K562 (cell line): ENCODE data around the gene FBP1. TPM values are rescaled to one million over a fixed set of nuclear protein-coding genes. Genes with fewer than 3 reads are reported as not detected.

ENCODE experiments used
- CHD1 ChIP-seq: fragments of 200-600 bp; sonication (generic); IDR thresholded peaks from one replicate; pipeline ENCODE4 v1.6.1; 2012; ENCODE audit warnings: mild to moderate bottlenecking, moderate library complexity, low read length, inconsistent platforms
- ELK3 ChIP-seq: fragments of 450-650 bp; formaldehyde crosslinking; IDR thresholded peaks from 2 replicates; pipeline ENCODE4 v1.4.0; 2020; ENCODE audit warnings: mild to moderate bottlenecking
- ETS1 ChIP-seq: conservative IDR thresholded peaks from 2 replicates; pipeline ENCODE4 v1.6.1; 2011; ENCODE audit warnings: low read depth, mild to moderate bottlenecking, low read length; ENCODE audit not compliant: control insufficient read depth
- ETS2 ChIP-seq: IDR thresholded peaks from 2 replicates; pipeline ENCODE4 v1.6.1; 2016; ENCODE audit warnings: borderline replicate concordance, missing genetic modification characterization, mild to moderate bottlenecking, moderate library complexity, missing compliant biosample characterization; ENCODE audit not compliant: poor library complexity, severe bottlenecking
- HNRNPLL ChIP-seq: fragments of 200-400 bp; formaldehyde crosslinking; IDR thresholded peaks from 2 replicates; pipeline ENCODE4 v1.6.1; 2017; ENCODE audit warnings: low read length, low read depth, mild to moderate bottlenecking; ENCODE audit not compliant: poor library complexity, severe bottlenecking
- KAT8 ChIP-seq: fragments of 450-650 bp; IDR thresholded peaks from 2 replicates; pipeline ENCODE4 v1.6.1; 2016; ENCODE audit warnings: low read depth, mild to moderate bottlenecking
- MECOM ChIP-seq: fragments of 250-450 bp; sonication (Bioruptor Pico); IDR thresholded peaks from 2 replicates; pipeline ENCODE4 v1.8.0; 2022; ENCODE audit warnings: inconsistent platforms
- NCOA4 ChIP-seq: fragments of 450-650 bp; IDR thresholded peaks from 2 replicates; pipeline ENCODE4 v1.6.1; 2018; ENCODE audit warnings: mild to moderate bottlenecking; ENCODE audit not compliant: partially characterized antibody
- PHF21A ChIP-seq: fragments of 450-650 bp; IDR thresholded peaks from 2 replicates; pipeline ENCODE4 v1.6.1; 2017; ENCODE audit warnings: low read depth, borderline replicate concordance
- SIX5 ChIP-seq, 2 experiments: IDR thresholded peaks; 2 replicates each; pipeline ENCODE4 v1.6.1; 2011; ENCODE audit warnings: low read length in 2 of 2, borderline replicate concordance in 1 of 2, low read depth in 1 of 2, mild to moderate bottlenecking in 1 of 2, moderate library complexity in 1 of 2; ENCODE audit not compliant: insufficient read depth in 1 of 2
- TEAD4 ChIP-seq, 2 experiments: sonication (generic) in 1 of 2; formaldehyde crosslinking in 1 of 2; IDR thresholded peaks; 2 replicates each; pipeline versions ENCODE4 v1.6.1 to v1.8.0; 2012 to 2022; ENCODE audit warnings: borderline replicate concordance in 1 of 2, inconsistent platforms in 1 of 2, low read length in 1 of 2, mild to moderate bottlenecking in 1 of 2, missing genetic modification reagents in 1 of 2
- ZNF165 ChIP-seq: fragments of 250-450 bp; sonication (Bioruptor Pico); IDR thresholded peaks from 2 replicates; pipeline ENCODE4 v1.4.0; 2020; ENCODE audit warnings: borderline replicate concordance
- polyA plus RNA-seq, 8 experiments: library from polyadenylated mRNA; depleted of rRNA in 4 of 8; stranded (reverse) in 5 of 8; unstranded in 3 of 8; fragments of >200 nt; fragmentation: Nextera tagmentation in 2 of 8; fragmentation: Illumina TruSeq in 1 of 8; extraction: Ambion mirVana in 2 of 8; extraction: Trizol in 1 of 8; gene quantifications; 2 replicates each; pipeline versions ENCODE4 v1.2.1 to v1.2.3, GENCODE V29; 2011 to 2014; ENCODE audit warnings: inconsistent platforms in 1 of 8, missing spikeins in 1 of 8
- total RNA-seq, 7 experiments: library from RNA; depleted of rRNA in 6 of 7; stranded (reverse); fragments of >200 nt in 6 of 7; fragmentation: Illumina TruSeq in 2 of 7; extraction: Trizol in 2 of 7; gene quantifications; 2 replicates each; pipeline versions ENCODE4 v1.2.1 to v1.2.3, GENCODE V29; 2011 to 2021; ENCODE audit warnings: low replicate concordance in 1 of 7
- TF ChIP-seq, protein P1 (sequence below): IDR thresholded peaks from 2 replicates; pipeline ENCODE4 v1.6.1; 2012; ENCODE audit warnings: low read depth, low read length, improper control_type of control experiment, borderline replicate concordance
- TF ChIP-seq, protein P2 (sequence below): fragments of 450-650 bp; IDR thresholded peaks from 2 replicates; pipeline ENCODE4 v1.6.1; 2016; ENCODE audit warnings: mild to moderate bottlenecking

Gene FBP1
- total and polyA plus RNA-seq, 9 of the 15 experiments (the other 6 are each of a cell fraction or from before 2014, with no cell fraction given), result 0.24 TPM; not detected in 8

GRCh38 chr9:94599102-94599501 is 40.2 kb downstream of the FBP1 start (continued):
- no peak for TF ChIP-seq ZNF165
- no peak for TF ChIP-seq SIX5 (IDR thresholded peaks at IDR 0.05; ENCODE audit: borderline replicate concordance in 1 of 2, insufficient read depth in 1 of 2, low read depth in 1 of 2, low read length in 2 of 2)
- TF ChIP-seq, protein P1, sequence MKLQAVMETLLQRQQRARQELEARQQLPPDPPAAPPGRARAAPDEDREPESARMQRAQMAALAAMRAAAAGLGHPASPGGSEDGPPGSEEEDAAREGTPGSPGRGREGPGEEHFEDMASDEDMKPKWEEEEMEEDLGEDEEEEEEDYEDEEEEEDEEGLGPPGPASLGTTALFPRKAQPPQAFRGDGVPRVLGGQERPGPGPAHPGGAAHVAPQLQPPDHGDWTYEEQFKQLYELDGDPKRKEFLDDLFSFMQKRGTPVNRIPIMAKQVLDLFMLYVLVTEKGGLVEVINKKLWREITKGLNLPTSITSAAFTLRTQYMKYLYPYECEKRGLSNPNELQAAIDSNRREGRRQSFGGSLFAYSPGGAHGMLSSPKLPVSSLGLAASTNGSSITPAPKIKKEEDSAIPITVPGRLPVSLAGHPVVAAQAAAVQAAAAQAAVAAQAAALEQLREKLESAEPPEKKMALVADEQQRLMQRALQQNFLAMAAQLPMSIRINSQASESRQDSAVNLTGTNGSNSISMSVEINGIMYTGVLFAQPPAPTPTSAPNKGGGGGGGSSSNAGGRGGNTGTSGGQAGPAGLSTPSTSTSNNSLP, result no peak
- no peak for TF ChIP-seq ELK3
- TF ChIP-seq, protein P2, sequence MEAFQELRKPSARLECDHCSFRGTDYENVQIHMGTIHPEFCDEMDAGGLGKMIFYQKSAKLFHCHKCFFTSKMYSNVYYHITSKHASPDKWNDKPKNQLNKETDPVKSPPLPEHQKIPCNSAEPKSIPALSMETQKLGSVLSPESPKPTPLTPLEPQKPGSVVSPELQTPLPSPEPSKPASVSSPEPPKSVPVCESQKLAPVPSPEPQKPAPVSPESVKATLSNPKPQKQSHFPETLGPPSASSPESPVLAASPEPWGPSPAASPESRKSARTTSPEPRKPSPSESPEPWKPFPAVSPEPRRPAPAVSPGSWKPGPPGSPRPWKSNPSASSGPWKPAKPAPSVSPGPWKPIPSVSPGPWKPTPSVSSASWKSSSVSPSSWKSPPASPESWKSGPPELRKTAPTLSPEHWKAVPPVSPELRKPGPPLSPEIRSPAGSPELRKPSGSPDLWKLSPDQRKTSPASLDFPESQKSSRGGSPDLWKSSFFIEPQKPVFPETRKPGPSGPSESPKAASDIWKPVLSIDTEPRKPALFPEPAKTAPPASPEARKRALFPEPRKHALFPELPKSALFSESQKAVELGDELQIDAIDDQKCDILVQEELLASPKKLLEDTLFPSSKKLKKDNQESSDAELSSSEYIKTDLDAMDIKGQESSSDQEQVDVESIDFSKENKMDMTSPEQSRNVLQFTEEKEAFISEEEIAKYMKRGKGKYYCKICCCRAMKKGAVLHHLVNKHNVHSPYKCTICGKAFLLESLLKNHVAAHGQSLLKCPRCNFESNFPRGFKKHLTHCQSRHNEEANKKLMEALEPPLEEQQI, result no peak
- no peak for TF ChIP-seq ETS2 (tag)
- TF ChIP-seq ETS1, result no peak
- TF ChIP-seq HNRNPLL, result no peak
- no peak for TF ChIP-seq NCOA4
- no peak for TF ChIP-seq TEAD4 (IDR thresholded peaks at IDR 0.05; ENCODE audit: low read length)
- TF ChIP-seq TEAD4 (CRISPR knock-in tag; IDR thresholded peaks at IDR 0.05; ENCODE audit: borderline replicate concordance), result no peak
- no peak for TF ChIP-seq CHD1
- TF ChIP-seq MECOM (CRISPR knock-in tag), result no peak
- no peak for TF ChIP-seq PHF21A
- TF ChIP-seq KAT8, result no peak
